SK-N-SH treated with all-trans-retinoic acid at 6 μM for 48 hours (cell line): ENCODE data around the gene RIPOR3.

Experiments
- ARNTL ChIP-seq: fragments of 450-650 bp; formaldehyde crosslinking; IDR thresholded peaks from 2 replicates; pipeline ENCODE4 v1.5.0; 2020; ENCODE audit warnings: low read depth, mild to moderate bottlenecking, moderate library complexity, borderline replicate concordance
- ZC3H10 ChIP-seq: fragments of 250-450 bp; sonication (Bioruptor Pico); IDR thresholded peaks from 2 replicates; pipeline ENCODE4 v1.5.1; 2021; ENCODE audit warnings: mild to moderate bottlenecking, moderate library complexity
- ZNF565 ChIP-seq: fragments of 450-650 bp; formaldehyde crosslinking; conservative IDR thresholded peaks from 2 replicates; pipeline ENCODE4 v1.5.0; 2020; ENCODE audit warnings: low read depth, mild to moderate bottlenecking, moderate library complexity

DNA sequence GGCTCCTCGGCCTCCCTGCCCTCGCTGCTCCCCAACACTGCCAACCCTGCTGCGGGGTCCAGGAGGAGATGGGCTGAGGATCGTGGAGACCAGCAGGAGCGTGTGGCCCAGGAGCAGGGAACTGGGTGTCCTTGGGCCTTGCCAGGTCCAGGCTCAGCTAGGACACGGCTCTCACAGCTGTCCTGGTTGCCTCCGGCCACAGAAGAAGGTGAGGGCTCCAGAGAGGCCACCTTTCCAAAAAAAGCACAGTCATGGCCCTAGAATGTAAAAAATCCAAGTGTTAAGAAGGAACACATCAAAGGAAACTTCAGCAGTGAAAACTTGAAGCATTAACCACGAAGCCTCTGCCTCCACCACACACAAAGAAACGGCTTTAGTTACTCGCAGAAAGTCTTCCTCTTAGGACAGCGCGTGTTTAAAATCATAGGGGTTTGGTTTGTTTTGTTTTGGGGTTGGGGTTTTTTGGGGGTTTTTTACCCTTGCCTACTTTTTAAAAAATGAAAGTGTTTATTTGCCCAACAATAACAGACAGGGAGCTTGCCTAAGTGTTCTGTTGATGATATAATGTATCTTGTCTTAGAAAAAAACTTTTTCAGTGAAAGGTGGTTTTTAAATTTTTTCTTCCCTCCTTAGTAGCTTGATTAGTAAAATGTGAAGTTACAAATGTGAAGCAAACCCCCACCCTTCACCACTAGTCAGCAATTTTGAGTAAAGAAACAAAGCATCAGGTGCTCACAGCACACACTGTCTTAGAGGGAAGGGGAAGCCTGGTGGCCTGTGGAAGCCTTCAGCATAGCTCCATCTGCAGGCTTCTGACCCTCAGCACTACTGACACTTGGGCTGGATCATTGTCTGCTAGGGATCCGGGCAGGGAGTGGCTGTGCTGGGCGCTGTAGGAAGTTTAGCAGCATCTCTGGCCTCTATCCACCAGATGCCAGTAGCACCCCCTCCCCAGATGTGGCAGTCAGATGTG is 121.2 kb downstream of the RIPOR3 start:
- no peak for TF ChIP-seq ARNTL (CRISPR knock-in tag)
- TF ChIP-seq ZNF565 (CRISPR knock-in tag), result no peak
- no peak for TF ChIP-seq ZC3H10 (CRISPR knock-in tag)
